Ovary (tissue), 3 donors: Measurements from ENCODE around the gene JAKMIP3.

Experiments
- POLR2A ChIP-seq: fragments of 450-650 bp; IDR thresholded peaks from one replicate; pipeline ENCODE4 v1.6.1; 2017; ENCODE audit warnings: antibody characterized with exemption, mild to moderate bottlenecking, moderate library complexity
- TF ChIP-seq, protein P1 (sequence below), 3 donors: fragments of 450-650 bp in 2 of 3; fragments of 200-600 bp in 1 of 3; IDR thresholded peaks; one replicate each; pipeline versions ENCODE4 v1.5.1 to v1.8.0; 2016 to 2022; ENCODE audit warnings: antibody characterized with exemption in 3 of 3, mild to moderate bottlenecking in 1 of 3
- donor health status: DM: no; HTN: no; CAD: no.

DNA sequence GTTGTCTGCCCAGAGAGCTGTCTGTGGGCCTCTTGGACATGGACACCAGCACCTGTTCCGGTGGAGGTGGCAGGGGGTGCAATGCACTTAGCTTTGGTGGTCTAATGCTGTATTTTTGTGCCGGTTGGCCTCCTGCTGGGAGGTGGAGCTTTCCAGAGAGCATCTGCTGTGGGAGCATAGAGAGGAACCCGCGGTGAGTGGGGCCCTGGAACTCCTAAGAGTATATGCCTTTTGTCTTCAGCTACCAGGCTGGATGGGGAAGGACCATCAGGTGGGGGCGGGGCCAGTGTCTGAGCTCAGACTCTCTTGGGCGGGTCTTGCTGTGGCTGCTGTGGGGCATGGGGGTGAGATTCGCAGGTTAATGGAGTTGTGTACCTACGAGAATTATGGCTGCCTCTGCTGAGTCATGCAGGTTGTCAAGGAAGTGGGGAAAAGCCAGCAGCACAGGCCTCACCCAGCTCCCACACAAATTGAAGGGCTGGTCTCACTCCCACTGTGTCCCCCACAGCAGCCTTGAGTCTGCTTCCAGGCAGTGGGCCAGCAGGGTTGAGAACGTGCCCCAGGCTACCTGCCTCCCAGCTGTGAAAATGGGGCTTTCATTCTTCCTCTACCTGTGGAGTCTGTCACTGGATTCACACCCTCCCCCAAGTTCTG, 29.0 kb downstream of the JAKMIP3 start:
- TF ChIP-seq, protein P1, sequence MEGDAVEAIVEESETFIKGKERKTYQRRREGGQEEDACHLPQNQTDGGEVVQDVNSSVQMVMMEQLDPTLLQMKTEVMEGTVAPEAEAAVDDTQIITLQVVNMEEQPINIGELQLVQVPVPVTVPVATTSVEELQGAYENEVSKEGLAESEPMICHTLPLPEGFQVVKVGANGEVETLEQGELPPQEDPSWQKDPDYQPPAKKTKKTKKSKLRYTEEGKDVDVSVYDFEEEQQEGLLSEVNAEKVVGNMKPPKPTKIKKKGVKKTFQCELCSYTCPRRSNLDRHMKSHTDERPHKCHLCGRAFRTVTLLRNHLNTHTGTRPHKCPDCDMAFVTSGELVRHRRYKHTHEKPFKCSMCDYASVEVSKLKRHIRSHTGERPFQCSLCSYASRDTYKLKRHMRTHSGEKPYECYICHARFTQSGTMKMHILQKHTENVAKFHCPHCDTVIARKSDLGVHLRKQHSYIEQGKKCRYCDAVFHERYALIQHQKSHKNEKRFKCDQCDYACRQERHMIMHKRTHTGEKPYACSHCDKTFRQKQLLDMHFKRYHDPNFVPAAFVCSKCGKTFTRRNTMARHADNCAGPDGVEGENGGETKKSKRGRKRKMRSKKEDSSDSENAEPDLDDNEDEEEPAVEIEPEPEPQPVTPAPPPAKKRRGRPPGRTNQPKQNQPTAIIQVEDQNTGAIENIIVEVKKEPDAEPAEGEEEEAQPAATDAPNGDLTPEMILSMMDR (IDR thresholded peaks at IDR 0.05) = no peak
- no peak for TF ChIP-seq POLR2A
